GM19025 (cell line): ENCODE results near the gene FBXL14.

Experiments used
- ATAC-seq: cut with Tn5 transposase; IDR thresholded peaks from one replicate; pipeline ENCODE4 v1.9.1; 2021; ENCODE audit warnings: mild to moderate bottlenecking, low read depth, moderate library complexity; ENCODE audit not compliant: unreplicated experiment

The FBXL14 gene

DNA sequence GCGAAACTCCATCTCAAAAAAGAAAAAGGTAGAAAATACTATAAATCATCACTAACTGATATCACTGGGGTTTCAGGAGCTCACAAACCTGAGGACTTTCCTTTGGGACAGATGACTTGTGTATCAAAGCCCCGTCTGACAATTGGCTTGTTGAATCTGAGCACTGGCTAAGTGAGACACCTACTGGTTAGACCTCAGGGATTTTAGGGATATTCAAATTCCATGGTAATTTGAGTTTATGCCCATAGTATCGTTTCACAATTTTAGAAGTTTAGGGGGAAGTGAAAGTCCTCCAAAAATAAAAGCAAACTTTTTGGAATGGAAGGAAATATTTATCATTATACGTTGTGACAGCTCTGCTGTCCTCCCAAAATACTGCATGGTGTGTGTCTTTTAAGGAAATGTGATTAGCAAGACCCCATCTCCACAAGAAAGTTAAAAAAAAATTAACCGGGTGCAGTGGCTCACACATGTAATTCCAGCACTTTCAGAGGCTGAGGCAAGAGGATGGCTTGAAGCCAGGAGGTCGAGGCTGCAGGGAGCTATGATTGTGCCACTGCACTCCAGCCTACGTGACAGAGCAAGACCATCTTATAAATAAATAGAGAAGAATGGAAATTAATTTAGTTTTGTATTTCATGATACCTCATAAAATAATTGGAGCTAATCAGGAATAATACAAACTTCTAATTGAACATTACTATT lies 49.2 kb downstream of the FBXL14 start:
- no peak for ATAC-seq

DNA sequence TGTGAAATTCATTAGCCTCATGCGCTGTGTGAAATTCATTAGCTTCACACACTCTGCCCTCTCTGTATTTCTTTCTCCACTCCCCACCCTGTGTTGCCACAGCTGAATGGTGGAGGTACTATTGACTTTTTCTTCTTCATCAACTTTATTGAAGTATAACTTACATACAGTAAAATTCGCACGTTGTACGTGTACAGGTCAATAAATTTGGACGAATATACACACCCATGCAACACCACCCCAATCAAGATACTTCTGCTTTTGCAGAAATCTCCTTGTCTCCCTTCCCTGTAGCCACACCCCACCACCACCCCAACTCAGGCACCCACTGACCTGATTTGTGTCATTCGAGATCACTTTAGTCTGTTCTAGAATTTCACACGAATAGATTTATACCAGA lies 51.8 kb downstream of the FBXL14 start:
- no peak for ATAC-seq

GRCh38 chr12:1540690-1541089 lies 53.7 kb downstream of the FBXL14 start:
- no peak for ATAC-seq

GRCh38 chr12:1539135-1539534 lies 55.2 kb downstream of the FBXL14 start:
- ATAC-seq, result no peak

DNA sequence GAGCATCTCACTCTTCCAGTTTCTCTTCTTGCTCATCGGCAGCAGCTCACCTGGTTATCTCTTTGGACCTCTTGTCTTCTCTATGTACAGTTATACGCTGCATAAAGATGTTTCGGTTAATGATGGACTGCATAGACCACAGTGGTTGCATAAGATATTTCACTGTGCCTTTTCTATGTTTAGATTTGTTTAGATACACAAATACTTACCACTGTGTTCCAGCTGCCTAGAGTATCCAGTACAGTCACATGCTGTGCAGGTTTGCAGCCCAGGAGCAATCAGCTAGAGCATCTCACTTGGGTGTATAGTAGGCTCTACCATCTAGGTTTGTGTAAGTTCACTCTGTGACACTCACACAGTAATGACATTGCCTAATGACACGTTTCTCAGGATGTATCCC lies 57.6 kb downstream of the FBXL14 start:
- no peak for ATAC-seq

GRCh38 chr12:1534748-1535147 lies 59.6 kb downstream of the FBXL14 start:
- ATAC-seq, result peak; percentile 32

GRCh38 chr12:1533602-1534304 lies 60.6 kb downstream of the FBXL14 start:
- peak; percentile 42 for ATAC-seq

GRCh38 chr12:1533205-1533601 lies 61.2 kb downstream of the FBXL14 start:
- peak; percentile 1 for ATAC-seq

DNA sequence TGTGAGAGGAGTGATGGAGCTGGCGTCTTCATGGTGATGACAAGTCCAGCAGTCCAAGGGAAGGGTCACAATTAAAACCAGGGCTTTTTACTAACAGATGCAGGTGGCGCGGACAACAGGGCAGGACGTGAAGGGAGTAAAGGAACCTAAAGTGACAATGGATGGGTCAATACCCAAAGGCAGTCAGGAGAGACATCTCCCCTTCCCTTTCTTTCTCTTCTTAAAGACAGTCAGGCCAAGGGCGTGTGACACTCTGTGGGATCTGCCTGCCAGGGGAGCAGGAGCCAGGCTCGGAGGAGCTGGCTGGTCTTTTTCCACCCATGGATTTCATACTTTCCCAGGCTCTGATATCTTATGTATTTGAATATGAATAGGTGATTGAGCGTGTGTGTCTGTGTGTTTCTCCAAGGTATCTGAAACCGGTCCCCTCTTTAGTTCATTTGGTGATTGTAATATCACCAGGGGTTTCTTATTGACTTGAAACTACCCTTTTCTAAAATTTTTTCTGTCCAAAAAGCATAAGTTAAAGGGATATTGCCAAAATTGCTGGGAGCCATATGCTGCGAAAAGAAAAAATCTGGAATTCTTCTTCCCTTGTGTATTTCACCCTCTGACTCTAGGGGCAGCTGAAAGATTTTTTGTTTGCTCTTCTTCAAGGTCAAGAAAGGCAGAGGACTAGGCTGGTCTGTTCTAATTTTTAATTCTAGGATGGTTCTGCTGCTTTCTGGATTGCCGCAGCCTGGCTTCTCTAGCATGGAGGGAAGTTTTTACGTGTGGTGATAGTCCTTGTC lies 61.8 kb downstream of the FBXL14 start:
- no peak for ATAC-seq

GRCh38 chr12:1531654-1532374 lies 62.6 kb downstream of the FBXL14 start:
- no peak for ATAC-seq

DNA sequence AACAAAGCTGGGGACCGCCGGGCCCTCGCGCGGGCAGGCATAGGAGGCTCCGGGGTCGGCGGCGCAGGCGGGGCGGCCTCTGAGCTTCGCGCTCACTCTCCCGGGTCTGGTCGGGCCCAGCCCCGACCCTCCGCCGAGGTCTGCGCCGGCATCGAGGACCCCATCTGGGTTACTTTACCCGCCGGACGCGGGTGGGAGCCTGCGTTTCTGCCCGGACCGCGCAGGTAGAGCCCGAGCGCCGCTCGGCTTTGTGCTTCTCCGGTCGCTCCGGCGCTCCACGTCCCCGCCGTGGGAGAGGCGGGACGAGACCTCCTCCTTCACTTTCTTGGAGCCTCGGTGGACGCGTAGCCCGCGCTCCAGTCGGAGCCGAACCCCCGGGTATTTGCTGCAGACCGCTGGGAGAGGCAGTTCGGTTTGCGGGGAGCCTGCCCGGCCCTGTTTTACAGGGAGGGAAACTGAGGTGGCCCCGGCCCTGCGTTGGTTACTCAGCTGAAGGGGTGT lies 63.2 kb downstream of the FBXL14 start:
- no peak for ATAC-seq

- ATAC-seq, result no peak
These were observed 63.7 kb downstream of the FBXL14 start for GRCh38 chr12:1530592-1531152.

DNA sequence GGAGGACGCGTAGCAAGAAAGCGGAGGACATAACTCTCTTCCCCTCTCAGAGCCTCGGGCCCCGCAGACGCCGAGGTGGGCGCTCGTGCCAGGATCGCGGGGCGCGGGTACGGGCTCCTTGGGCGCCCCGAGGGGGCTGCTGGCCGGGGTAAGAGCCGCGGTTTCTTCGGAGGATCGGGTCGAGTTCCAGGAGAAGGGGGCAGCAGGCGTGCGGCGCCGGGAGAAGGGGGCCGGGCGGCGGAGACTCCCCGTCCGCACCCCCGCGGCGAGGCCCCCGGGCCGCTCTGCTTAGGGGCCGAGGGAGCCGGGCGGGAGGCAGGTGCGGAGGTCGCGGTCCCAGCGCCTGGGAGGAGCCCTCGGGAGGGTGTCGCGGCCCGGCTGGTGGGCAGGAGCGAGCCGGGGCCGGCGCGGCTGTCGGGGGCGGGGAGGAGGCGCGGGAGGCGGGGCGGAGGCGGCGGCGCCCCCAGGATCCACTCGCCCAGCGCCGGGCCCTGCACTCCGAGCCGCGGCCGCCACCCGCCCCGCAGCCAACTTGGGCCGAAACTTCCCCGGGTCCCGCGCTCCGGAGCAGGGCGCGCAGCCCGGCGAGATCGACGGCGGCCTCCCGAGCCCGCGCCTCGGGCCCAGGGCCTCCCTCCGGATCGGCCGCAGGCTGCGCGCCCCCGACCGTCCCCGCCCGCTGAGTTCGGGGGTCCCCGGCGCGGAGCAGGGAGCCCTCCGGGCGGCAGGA lies 64.4 kb downstream of the FBXL14 start:
- ATAC-seq, result no peak

GRCh38 chr12:1529228-1529861 lies 65.0 kb downstream of the FBXL14 start:
- ATAC-seq, result no peak

DNA sequence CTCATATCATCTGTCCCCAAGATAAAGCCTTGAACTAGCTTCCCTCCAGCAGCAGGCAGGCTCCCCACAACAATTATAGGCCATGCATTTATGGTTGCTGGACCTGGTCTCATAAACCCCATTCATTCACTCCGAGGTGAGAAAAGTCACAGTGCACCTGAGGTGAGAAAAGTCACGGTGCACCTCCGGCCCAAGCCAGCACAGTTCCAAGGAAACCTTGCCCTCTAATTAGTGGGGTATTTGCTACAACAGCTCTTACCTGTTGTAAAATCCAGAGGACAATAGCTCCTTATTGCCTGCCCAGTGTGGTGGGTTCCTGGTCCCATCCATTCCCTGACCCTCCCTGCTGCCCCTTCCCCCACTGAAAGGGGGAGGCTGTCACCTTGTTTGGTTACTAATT lies 65.6 kb downstream of the FBXL14 start:
- ATAC-seq, result no peak

DNA sequence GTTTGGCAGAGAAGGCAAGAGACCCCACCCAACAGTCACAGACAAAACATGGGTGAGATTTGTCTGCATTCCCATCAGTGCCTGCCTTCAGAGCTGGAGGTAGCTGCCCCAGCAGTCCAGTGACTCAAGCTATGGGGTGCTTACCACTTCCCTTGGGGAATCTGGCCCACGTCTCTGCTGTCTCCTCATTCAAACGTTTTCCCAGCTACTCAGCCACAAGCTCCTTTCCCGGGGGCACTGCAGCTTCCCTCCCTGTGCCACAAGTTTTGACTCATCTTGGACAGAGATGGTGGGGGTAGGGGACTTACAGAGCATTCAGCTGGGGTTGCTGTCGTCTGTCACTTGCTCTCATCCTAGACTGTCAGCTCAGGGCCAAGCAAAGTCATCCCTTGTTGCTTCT lies 66.6 kb downstream of the FBXL14 start:
- ATAC-seq, result no peak

DNA sequence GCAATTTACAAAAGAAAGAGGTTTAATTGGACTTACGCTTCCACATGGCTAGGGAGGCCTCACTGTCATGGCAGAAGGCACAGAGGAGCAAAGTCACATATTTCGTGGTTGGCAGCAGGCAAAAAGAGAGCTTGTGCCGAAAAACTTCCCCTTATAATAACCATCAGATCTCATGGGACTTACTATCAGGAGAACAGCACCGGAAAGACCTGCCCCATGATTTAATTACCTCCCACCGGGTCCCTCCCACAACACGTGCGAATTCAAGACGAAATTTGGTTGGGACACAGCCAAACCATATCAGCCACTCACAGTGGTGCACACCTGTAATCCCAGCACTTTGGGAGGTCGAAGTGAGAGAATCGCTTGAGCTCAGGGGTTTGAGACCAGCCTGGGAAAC lies 68.5 kb downstream of the FBXL14 start:
- ATAC-seq, result no peak

GRCh38 chr12:1523558-1524050 lies 70.8 kb downstream of the FBXL14 start:
- ATAC-seq, result no peak

GRCh38 chr12:1523046-1523445 lies 71.3 kb downstream of the FBXL14 start:
- ATAC-seq, result no peak
